ENCODE data around the gene SLC11A2.

Gene SLC11A2

GRCh38 chr12:51049525-51049924 is 23.3 kb upstream of the SLC11A2 start:
- no peak for TF ChIP-seq CTCF (IDR thresholded peaks at IDR 0.05; ENCODE audit: insufficient read depth, low read length, missing control alignments)
- no peak for DNase-seq (ENCODE audit: low read depth, low spot score)
- peak overlapping the region; percentile 94 for H3K4me3 ChIP-seq (ENCODE audit: low read depth, low read length)
- CTCF ChIA-PET, result interaction anchor here (1.2 kb wide), 1 partner anchor 14 kb away, joined by 4 read pairs; no protein-coding TSS in a partner anchor
- POLR2A ChIA-PET, result no interaction called here

- DNase-seq (ENCODE audit: low read depth, low spot score), result no peak
- CTCF ChIA-PET, result interaction anchor here (1.0 to 2.0 kb wide), 7 partner anchors 9 to 306 kb away, joined by 3 to 11 read pairs (median 5); partner anchors contain the start of gene SLC11A2
- TF ChIP-seq CTCF (IDR thresholded peaks at IDR 0.05; ENCODE audit: insufficient read depth, low read length, missing control alignments), result no peak
These were observed 22.6 kb upstream of the SLC11A2 start for GRCh38 chr12:51048661-51049251.

GRCh38 chr12:51047655-51048540 is 21.7 kb upstream of the SLC11A2 start, which contains the start of gene LETMD1:
LETMD1 (plus strand) TSS chr12:51048327; CDS start chr12:51048357, 30 bp downstream.
- H3K4me3 ChIP-seq (ENCODE audit: low read depth, low read length), result peak within 1 kb of the TSS; percentile 94
- peak; percentile 98 for TF ChIP-seq CTCF (IDR thresholded peaks at IDR 0.05; ENCODE audit: insufficient read depth, low read length, missing control alignments)
- DNase-seq (ENCODE audit: low read depth, low spot score), result peak; percentile 91
- CTCF ChIA-PET, result interaction anchor here (0.6 to 2.0 kb wide), 29 partner anchors 8 to 314 kb away, joined by 3 to 12 read pairs (median 4); partner anchors contain the start of genes DAZAP2 and SLC11A2
- POLR2A ChIA-PET, result interaction anchor here (0.9 kb wide), 1 partner anchor 302 kb away, joined by 3 read pairs; no protein-coding TSS in a partner anchor

More at GRCh38 chr12:51048661-51049251, 22.6 kb upstream of the SLC11A2 start:
- H3K4me3 ChIP-seq (ENCODE audit: low read depth, low read length), result peak overlapping the region; percentile 94
- POLR2A ChIA-PET, result interaction anchor here (0.9 kb wide), 1 partner anchor 301 kb away, joined by 3 read pairs; no protein-coding TSS in a partner anchor

GRCh38 chr12:51036279-51036678 is 10.1 kb upstream of the SLC11A2 start:
- H3K4me3 ChIP-seq (ENCODE audit: low read depth, low read length), result no peak overlapping the region
- no peak for DNase-seq (ENCODE audit: low read depth, low spot score)
- CTCF ChIA-PET, result interaction anchor here (0.6 to 1.7 kb wide), 5 partner anchors 10 to 305 kb away, joined by 3 to 8 read pairs (median 3); partner anchors contain the start of gene SLC11A2
- no peak for TF ChIP-seq CTCF (IDR thresholded peaks at IDR 0.05; ENCODE audit: insufficient read depth, low read length, missing control alignments)
- POLR2A ChIA-PET, result no interaction called here

- DNase-seq (ENCODE audit: low read depth, low spot score), result no peak
- POLR2A ChIA-PET, result no interaction called here
- TF ChIP-seq CTCF (IDR thresholded peaks at IDR 0.05; ENCODE audit: insufficient read depth, low read length, missing control alignments), result no peak
- no peak overlapping the region for H3K4me3 ChIP-seq (ENCODE audit: low read depth, low read length)
- CTCF ChIA-PET, result no interaction called here
These were observed 7.4 kb upstream of the SLC11A2 start for GRCh38 chr12:51033457-51034089.
